Activated T-cell treated with anti-CD3 and anti-CD28 coated beads for 48 hours (primary cell): ENCODE data around the gene SCYL1.
"Not testable (repeated sequence)": the region's sequence is repeated elsewhere in the genome, so short reads cannot be mapped to it uniquely, and the experiment has no call there.

Source experiments
- DNase-seq: peaks from one replicate; pipeline ENCODE4 v3.0.0-alpha.2; 2020; ENCODE audit warnings: low read depth

Gene SCYL1

GRCh38 chr11:65554842-65555430 is 30.1 kb downstream of the SCYL1 start:
- DNase-seq = no peak

GRCh38 chr11:65555693-65556231 is 30.9 kb downstream of the SCYL1 start:
- no peak for DNase-seq

GRCh38 chr11:65556470-65557279 is 31.8 kb downstream of the SCYL1 start:
- no peak for DNase-seq

- no peak for DNase-seq
Measured at GRCh38 chr11:65557280-65558001, 32.6 kb downstream of the SCYL1 start.

- no peak for DNase-seq
Measured at GRCh38 chr11:65558002-65558929, 33.4 kb downstream of the SCYL1 start, which contains the start of gene LTBP3. Gene LTBP3 (minus strand): TSS chr11:65558359. CDS start chr11:65557959, 400 bp downstream.

- no peak for DNase-seq
Measured at GRCh38 chr11:65558930-65559509, 34.1 kb downstream of the SCYL1 start.

DNA sequence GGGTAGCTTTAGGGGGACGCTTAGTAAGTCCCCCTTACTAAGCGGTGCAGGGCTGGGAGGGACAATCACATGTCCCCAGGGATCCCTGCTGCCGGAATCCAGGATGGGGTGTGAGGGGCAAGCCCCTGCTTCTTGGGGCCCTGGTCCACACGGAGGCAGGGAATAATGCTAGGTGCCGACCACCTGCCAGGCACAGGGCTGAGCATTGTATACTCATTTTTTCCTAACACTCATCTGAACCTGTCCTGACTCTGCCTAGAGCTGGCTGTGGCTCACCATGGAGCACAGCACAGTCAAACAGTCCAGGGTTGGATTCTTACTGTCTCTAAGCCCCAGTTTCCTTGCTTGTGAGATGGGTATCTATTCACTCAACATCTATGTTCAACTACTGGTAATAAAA is 34.7 kb downstream of the SCYL1 start:
- DNase-seq = no peak

GRCh38 chr11:65559951-65560537 is 35.2 kb downstream of the SCYL1 start:
- DNase-seq = no peak

GRCh38 chr11:65560555-65561418 is 35.9 kb downstream of the SCYL1 start:
- no peak for DNase-seq

- DNase-seq = no peak
Measured at GRCh38 chr11:65562020-65562419, 37.1 kb downstream of the SCYL1 start.

GRCh38 chr11:65562788-65563187 is 37.9 kb downstream of the SCYL1 start:
- no peak for DNase-seq

GRCh38 chr11:65563601-65564000 is 38.7 kb downstream of the SCYL1 start:
- DNase-seq = no peak

- not testable (repeated sequence) for DNase-seq
Measured at GRCh38 chr11:65564879-65565559, 40.1 kb downstream of the SCYL1 start.

DNA sequence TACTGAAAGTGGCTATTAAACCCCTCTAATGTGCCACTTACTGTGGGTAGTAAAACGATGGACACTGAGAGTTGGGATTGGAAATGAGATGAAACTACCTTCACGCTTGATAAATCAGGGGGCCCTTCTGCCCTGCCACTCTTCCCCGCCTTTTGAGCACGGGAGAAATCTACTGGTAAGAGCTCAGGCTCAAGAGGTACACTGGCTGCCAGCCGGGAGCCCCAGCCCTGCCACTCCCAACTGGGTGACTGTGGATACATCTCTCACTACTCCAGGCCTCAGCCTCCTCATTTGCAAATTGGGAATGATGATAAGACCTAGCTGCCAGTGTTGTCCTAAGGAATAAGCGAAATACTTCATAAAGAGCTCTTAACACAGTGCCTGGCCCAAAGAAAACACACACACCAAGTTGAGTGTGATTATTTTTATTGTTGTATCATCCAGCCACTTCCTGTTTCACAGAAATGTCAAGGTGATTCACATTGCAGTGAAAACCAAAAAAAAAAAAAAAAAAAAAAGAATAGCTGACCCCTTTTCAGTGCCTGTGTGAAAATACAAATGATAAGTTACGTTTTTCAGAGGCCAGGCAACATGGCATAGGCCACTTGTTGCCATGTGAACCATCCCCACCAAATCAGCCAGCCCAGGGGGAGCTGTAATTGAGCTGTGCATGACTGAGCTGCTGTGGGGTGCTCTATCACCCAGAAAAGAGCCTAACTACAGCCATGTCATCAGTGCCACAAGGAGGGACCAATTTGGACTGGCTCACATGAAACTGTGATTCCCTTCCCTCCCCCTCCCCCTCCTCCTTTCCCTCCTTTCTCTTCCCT is 41.0 kb downstream of the SCYL1 start:
- no peak for DNase-seq

- DNase-seq = no peak
Measured at GRCh38 chr11:65569164-65569972, 44.5 kb downstream of the SCYL1 start.

- DNase-seq = peak; percentile 99
Measured at GRCh38 chr11:65569973-65570918, 45.4 kb downstream of the SCYL1 start, which contains the start of gene ZNRD2. Gene ZNRD2 (plus strand): TSS chr11:65570477. CDS start chr11:65570492, 15 bp downstream.
